ENCODE data around the gene NRAS.
"Not testable (repeated sequence)": the region's sequence is repeated elsewhere in the genome, so short reads cannot be mapped to it uniquely, and the experiment has no call there.

NRAS gene

DNA sequence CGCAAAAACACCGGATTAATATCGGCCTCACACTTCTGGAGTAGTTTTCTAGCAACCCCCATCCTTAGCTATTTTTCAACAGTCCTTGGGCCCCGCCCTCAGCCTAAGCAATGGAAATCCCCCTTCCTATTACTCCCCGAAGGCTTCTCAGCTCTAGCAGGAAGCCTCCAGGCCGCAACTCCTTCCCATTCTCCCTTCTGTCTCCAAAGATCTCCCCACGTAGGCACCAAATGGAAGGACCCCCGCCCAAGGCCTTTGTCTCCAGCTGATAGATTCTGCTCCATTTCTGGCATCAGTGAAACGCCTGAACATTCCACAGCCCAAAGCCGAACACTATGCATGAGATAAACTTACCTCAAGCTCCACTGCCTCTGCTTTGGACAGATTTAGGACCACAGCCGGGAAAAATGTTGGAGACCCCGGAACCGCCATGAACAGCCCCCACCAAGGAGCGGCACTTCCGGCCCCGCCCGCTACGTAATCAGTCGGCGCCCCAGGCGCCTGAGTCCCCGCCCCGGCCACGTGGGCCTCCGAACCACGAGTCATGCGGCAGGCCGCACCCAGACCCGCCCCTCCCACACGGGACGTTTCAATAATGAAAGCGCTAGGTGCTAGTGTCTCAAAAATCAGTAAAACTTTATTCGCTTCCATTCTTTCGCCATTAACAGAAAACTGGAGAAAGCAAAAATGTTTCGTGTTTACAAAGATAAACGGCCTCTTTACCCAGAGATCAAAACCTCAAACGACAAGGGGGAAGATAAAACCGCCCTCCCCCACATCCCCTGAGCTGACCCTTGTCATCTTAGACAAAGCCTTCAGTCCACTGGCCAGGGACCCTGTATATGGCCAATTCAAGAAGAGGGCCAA, at the start of gene NRAS:
TSS of gene NRAS (minus strand) at position 468 of the 867 bp plus-strand sequence. CDS start 611 bp downstream, outside the sequence.
- peak; percentile 85 for DNase-seq

GRCh38 chr1:114764689-114765088, 48.1 kb upstream of the NRAS start:
- DNase-seq: no peak

GRCh38 chr1:114758256-114758832, 41.8 kb upstream of the NRAS start:
- DNase-seq: no peak

GRCh38 chr1:114757455-114758255, 41.1 kb upstream of the NRAS start, which contains the start of gene CSDE1:
TSS of gene CSDE1 (minus strand) at chr1:114757984. CDS start at chr1:114739890, 18,094 bp downstream.
- peak; percentile 95 for DNase-seq

DNA sequence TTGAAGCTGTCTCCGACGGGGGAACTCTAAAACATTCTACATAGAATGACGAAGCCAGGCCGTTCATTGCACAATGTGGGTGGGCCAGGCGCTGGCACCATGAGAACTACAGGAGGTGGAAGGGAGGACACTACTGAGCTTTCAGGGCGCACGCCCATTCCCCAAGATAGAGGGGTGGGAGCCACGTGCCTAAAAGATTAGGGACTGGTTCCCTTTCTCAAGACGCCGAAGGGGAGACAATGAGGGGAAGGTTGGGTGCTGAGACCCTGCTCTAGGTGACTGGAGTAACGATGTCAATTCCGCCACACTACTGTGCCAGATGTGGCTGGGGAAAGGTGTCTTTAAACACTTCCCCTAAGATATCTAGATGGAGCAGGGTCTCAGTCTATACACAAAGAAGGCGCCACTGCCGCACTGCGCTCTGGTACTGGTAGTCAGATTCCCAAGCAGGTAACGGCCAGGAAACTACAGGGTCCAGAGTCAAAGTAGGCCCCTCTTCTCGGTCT, 40.4 kb upstream of the NRAS start:
- peak; percentile 45 for DNase-seq

DNA sequence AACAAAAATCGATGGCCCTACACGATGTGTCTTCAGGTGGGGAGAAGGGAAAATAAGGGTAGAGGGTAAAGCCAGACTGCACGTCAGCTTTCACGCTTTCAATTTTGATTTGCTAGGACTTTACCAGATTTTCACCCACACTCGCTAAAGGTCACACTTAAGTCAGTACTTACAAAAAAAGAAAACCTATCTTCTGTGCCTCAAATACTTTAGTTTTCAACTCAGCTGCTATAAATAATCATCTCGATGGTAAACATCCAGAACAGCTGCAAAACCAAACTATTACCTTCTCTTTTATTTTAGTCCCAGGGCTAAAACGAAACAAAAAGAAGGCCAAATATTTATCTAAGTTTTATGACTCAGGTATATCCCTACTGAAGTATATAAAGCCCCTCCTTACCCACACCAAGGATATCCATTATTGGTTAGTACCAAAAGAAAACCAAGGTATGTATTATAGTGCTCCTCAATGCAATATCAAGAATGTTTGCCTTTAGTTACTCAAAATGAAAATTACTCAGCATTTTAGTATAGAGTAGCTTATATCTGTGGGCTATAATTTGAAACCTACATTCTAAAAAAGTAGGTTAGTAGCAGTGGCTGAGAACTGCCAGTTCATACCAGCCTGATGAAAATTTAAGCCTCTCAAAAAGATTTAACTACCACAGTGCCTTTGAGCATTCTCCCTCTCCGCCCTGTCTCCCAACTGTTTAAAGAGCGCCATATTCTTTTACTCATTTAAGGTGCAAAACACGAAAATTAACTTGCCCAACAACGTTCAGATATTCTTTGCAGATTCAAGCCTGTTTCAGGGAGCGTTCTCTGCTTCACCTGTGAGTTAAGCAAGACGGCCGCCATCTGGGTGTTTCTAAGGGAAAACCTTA, 39.7 kb upstream of the NRAS start:
- DNase-seq: no peak

GRCh38 chr1:114755006-114755931, 38.7 kb upstream of the NRAS start:
- no peak for DNase-seq

DNA sequence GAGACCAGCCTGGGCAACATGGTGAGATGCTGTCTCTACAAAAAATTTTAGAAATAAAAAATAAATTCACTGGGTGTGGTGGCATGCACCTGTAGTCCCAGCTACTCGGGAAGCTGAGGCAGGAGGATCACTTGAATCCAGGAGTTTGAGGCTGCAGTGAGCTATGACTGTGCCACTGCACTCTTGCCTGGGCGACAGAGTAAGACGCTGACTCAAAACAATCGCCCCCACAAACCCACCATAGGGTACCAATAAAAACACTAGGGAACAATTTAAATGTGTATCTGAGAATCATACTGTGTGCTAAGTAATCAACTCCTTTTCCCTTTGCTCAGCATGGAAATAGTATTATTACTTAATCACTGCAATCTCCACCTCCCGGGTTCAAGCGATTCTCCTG, 37.1 kb upstream of the NRAS start:
- not testable (repeated sequence) for DNase-seq

DNA sequence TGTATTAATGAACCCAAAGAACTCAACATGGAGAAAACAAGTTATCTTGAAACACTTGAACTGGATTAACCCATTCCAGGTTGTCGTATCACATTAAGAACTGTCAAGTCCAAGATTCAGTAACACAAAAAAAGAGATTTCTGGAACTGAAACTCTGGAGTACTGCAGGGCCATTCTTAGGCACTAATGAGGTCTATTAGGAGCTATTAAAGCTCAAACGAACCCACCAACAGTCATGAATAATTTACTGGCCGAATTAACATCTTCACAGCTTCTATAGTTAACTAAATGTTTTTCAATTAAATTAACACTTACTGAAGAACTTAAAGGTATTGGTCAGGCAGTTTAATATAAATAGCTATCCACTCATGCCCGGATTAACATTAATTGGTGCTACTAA, 36.6 kb upstream of the NRAS start:
- no peak for DNase-seq

DNA sequence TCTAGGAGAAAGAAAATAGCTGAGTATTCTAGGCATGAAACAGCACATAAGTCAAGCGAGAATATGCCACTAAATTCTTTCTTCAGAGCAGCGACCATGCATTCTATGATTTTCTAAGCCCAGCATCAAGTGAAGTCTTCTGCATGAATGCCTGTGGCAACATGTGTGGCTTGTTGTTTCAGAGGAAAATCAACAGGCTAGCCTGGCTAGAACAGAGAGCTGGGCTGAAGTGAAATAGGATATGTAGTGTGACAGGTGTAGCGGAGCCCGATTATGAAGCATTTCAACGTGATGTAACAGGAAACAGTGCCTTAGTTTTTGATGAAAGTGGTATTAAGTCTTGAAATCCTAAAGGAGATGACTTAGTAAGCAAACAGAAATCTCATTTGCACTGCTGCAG, 34.2 kb upstream of the NRAS start:
- no peak for DNase-seq

DNA sequence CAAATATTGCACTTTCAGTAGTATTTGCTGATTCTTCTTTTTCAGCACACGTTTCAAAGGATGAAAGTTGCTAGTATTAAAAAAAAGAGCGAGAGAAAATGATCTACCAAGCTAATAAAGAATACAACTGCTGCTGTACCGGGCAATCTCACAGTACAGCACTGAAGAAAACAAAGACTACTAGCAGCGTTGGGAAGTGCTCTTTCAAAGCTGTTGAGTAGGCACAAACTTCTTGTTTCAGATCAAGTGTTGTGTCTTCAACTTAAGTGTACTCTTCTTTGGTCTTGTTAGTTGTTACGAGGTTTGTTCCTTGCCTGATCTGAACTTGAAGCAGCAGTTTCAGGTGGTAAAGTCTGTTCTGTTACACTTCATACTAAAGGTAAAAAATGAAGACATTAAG, 33.3 kb upstream of the NRAS start:
- no peak for DNase-seq

DNA sequence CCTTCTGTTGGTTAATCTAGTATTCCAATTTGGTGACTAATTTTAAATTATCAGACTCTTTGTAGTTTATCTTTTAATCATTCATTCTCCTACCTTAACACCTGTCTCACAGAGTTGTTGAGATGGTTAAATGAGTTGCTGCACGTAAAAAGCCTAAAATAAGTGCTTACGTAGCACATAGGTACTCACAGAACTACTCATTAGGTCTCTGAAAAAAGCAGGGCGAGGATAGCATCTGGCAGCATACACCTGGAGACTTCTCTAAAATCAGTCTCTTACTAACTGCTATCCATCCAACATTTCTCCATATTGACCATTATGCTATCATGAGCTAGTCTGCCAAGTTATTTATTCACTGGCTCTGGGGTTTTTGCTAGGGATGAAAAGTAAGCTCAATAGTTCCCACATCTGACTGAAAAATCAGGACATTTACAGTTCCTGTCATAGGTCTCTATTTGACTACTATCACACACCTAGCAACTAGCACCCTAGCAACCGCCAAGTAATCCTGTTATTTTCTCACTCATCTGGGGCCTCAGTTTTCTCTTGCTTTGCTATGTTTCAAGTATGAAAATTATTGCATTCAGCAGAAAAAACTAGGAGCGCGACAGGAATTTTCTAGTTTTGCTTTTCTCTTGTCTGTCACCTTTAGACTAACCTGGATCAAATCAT, 30.0 kb upstream of the NRAS start:
- no peak for DNase-seq

- no peak for DNase-seq
Observed at GRCh38 chr1:114745291-114745690, 28.7 kb upstream of the NRAS start.

DNA sequence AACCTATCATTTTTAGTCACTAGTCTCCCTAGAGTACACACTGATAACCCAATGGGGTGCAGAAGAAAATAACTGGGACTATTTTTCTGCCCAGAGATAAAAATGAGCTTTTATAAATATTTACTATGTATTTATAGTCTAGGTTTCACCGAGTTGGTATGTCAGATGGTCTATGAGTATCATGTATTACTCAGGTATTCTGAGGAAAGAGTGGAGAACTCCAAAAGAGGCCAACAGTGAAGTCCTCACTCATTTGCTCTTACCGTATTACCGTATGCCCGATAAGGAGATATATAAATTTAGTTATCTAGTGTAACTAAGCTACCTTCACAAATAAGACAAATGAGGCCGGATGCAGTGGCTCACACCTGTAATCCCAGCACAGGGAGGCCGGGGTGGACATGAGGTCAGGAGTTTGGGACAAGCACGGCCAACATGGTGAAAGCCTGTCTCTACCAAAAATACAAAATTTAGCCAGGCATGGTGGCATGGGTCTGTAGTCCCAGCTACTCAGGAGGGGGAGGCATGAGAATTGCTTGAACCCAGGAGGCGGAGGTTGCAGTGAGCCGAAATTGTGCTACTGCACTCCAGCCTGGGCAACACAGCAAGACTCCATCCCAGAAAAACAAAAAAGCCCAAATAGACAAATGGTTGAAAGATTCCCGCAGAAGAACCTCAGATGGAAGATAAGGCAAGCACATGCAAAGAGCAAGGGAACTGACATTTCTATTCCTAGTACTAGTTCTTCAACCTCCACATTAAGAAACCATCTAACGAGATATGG, 25.6 kb upstream of the NRAS start:
- no peak for DNase-seq

- no peak for DNase-seq
Observed at GRCh38 chr1:114740331-114740730, 23.8 kb upstream of the NRAS start.

- no peak for DNase-seq
Observed at GRCh38 chr1:114737314-114737849, 20.8 kb upstream of the NRAS start.

DNA sequence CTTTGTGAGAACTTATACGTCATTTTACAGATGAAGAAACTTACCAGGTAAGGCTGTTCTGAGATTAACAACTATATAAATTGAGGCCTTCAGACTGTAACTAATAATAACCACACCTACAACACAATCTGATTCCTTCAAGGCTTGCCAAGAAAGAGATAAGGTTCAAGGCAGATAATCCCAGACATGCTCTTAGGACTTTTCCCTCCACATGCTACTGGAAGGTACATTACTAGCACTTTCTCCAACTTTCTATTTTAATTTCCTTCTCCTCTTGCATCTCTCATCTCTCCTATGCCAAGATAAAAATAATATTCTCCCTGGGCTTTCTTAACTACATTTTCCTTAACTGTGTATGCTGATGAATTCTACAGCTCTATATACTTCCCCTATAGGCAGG, 18.9 kb upstream of the NRAS start:
- DNase-seq: no peak

DNA sequence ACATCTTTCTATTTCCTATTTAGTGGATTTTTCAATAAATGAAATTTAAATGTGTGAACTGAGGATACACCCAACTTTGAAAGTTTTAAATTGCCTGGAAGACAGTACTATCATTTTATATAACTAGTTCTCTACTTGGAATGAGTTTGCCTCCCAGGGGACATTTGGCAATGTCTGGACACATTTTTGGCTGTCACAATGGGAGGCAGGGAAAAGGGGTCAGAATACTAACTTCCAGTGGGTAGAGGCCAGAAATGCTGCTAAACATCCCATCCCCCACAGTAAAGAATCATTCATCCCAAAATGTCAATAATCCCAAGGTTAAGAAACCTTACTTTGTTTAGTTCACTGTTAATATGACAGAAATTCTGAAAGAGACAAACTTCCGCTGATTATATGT, 13.2 kb upstream of the NRAS start:
- no peak for DNase-seq

- DNase-seq: no peak
Observed at GRCh38 chr1:114728553-114728952, 12.0 kb upstream of the NRAS start.
